MCF 10A (cell line): ENCODE measurements around the gene SIK2. TPM values are rescaled to one million over a fixed set of nuclear protein-coding genes. Genes with fewer than 3 reads are reported as not detected.

Experiments
- BruUV-seq: library from RNA; stranded (reverse); fragments of 400-500 nt; replicated peaks from 2 replicates; lab custom pipeline; 2021; lab: Mats Ljungman, UMichigan
- CTCF ChIA-PET: fragments of 300-600 bp; sonication (Branson Sonifier 250); formaldehyde crosslinking; extraction: SDS; loops from one replicate; lab custom pipeline; 2021; ENCODE audit warnings: antibody characterized with exemption, inconsistent platforms; lab: Yijun Ruan, JAX
- POLR2A ChIA-PET: fragments of 300-600, 350-650 bp; sonication (Branson Sonifier 250); formaldehyde crosslinking; extraction: SDS; loops from one replicate; lab custom pipeline; 2020; ENCODE audit warnings: antibody characterized with exemption, inconsistent platforms; lab: Yijun Ruan, JAX
- DNase-seq: peaks from one replicate; pipeline ENCODE4 v3.0.0-alpha.2; 2018; ENCODE audit not compliant: unreplicated experiment
- H3K27ac Mint-ChIP-seq: one replicate; pipeline ENCODE4 v1.8.0; 2022; ENCODE audit warnings: mild to moderate bottlenecking, low read depth, mixed read lengths; ENCODE audit not compliant: unreplicated experiment
- H3K27me3 Mint-ChIP-seq: one replicate; pipeline ENCODE4 v1.8.0; 2022; ENCODE audit warnings: mixed read lengths; ENCODE audit not compliant: insufficient read depth, unreplicated experiment
- H3K36me3 Mint-ChIP-seq: one replicate; pipeline ENCODE4 v1.8.0; 2022; ENCODE audit warnings: mild to moderate bottlenecking, moderate library complexity, mixed read lengths; ENCODE audit not compliant: insufficient read depth, unreplicated experiment
- H3K4me1 Mint-ChIP-seq: one replicate; pipeline ENCODE4 v1.8.0; 2022; ENCODE audit warnings: mixed read lengths; ENCODE audit not compliant: insufficient read depth, unreplicated experiment
- H3K4me3 Mint-ChIP-seq: one replicate; pipeline ENCODE4 v1.8.0; 2022; ENCODE audit warnings: mild to moderate bottlenecking, moderate library complexity, mixed read lengths; ENCODE audit not compliant: unreplicated experiment
- H3K9me3 Mint-ChIP-seq: one replicate; pipeline ENCODE4 v1.8.0; 2022; ENCODE audit warnings: mixed read lengths; ENCODE audit not compliant: unreplicated experiment
- intact Hi-C: fragments of 100-400 bp; cut with micrococcal nuclease; formaldehyde crosslinking; loops from 2 replicates; pipeline ENCODE4 v1.14.1; 2022
- total RNA-seq: library from RNA; stranded (reverse); gene quantifications from 2 replicates; pipeline ENCODE4 v1.2.3, GENCODE V29; 2022
- TF ChIP-seq, protein P1 (sequence below): fragments of 200-600 bp; IDR thresholded peaks from one replicate; pipeline ENCODE4 v1.8.0; 2022; ENCODE audit warnings: antibody characterized with exemption, mild to moderate bottlenecking; ENCODE audit not compliant: unreplicated experiment

SIK2 gene
- total RNA-seq, 1 experiment from 2014 or later, result 13.7 TPM

DNA sequence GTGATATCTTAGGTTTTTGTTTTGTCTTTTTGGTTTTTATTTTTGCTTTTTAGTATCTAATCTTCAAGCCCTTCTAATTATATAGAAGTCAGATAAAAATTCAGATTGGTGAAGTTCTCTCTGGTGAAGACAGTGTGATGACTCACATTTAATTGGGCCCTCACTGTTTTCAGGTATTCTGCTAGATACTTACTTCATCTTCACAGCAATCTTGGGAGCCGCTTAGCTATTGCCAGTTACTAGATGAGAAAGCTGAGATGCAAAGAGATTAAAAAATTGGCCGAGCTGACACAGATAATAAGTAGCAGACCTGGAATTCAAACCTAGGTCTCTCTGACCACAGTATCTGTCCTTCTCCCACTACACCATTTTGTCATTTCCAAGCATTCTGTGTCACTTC is 88.9 kb downstream of the SIK2 start:
- no TSS peak for BruUV-seq
- TF ChIP-seq, protein P1, sequence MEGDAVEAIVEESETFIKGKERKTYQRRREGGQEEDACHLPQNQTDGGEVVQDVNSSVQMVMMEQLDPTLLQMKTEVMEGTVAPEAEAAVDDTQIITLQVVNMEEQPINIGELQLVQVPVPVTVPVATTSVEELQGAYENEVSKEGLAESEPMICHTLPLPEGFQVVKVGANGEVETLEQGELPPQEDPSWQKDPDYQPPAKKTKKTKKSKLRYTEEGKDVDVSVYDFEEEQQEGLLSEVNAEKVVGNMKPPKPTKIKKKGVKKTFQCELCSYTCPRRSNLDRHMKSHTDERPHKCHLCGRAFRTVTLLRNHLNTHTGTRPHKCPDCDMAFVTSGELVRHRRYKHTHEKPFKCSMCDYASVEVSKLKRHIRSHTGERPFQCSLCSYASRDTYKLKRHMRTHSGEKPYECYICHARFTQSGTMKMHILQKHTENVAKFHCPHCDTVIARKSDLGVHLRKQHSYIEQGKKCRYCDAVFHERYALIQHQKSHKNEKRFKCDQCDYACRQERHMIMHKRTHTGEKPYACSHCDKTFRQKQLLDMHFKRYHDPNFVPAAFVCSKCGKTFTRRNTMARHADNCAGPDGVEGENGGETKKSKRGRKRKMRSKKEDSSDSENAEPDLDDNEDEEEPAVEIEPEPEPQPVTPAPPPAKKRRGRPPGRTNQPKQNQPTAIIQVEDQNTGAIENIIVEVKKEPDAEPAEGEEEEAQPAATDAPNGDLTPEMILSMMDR, result no peak
- Mint-ChIP-seq H3K36me3 (peaks cover 24% of the 10 kb centered on the region), H3K9me3 (no peaks in the 10 kb centered on the region), H3K4me1 (peaks cover 1% of the 10 kb centered on the region), H3K4me3 (no peak overlapping the region), H3K27me3 (no peaks in the 10 kb centered on the region), H3K27ac (no peak overlapping the region)
- ChIA-PET POLR2A (no interaction called here), CTCF (no interaction called here)
- no peak for DNase-seq
- intact Hi-C loops, result no loop called here

DNA sequence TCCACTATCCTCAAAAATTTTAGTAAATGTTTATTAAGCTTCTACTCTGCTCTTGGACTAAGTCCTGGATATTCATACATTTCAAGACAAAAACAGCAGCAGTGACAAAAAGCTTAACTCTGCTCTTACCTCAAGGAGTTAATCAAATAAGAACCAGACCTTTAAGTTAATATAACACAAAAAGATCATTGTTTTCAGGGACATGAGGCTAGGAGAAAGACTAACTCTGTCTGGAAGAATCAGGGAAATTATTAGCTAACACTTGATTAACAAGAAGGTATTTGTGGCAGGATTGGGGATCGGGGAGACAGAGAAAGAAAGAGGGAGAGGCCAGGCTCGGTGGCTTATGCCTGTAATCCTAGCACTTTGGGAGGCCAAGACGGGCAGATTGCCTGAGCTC is 89.5 kb downstream of the SIK2 start:
- Mint-ChIP-seq H3K36me3 (peaks cover 24% of the 10 kb centered on the region), H3K27me3 (no peaks in the 10 kb centered on the region), H3K9me3 (no peaks in the 10 kb centered on the region), H3K4me3 (no peak overlapping the region), H3K4me1 (peaks cover 7% of the 10 kb centered on the region), H3K27ac (no peak overlapping the region)
- ChIA-PET CTCF (interaction anchor here (0.6 to 0.9 kb wide), 2 partner anchors 85 to 87 kb away, joined by 3 to 4 read pairs; no protein-coding TSS in a partner anchor), POLR2A (no interaction called here)
- TF ChIP-seq, protein P1, result no peak
- intact Hi-C loops, result no loop called here
- DNase-seq, result no peak
- BruUV-seq, result no TSS peak

DNA sequence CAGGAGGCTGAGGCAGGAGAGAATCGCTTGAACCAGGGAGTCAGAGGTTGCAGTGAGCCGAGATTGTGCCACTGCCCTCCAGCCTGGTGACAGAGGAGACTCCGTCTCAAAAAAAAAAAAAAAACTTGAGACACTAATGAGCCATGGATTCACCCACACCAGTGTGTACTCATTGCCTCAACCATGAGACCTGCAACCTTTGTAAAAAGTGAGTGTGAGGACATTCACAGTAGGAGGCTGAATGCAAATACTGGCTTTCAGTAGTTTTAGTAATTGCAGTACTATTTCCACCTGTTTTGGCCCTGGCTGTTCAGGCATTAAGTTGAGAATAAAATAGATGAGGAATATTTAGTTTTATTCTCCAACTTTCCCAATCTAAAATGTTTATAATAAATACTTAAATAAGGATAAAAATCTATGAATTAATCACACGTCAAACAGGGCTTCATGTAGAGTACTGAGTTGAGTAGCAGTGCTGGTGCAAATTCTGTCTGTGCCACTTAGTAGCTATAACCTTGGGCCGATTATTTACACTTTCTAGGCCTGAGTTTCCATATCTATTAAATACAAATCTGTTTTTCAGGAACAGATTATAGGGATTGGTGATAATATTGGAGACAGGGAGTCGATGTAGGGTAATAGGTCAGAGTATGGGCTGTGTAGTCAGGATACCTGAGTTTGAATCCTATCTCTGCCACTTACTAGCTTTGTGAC is 91.1 kb downstream of the SIK2 start:
- CTCF ChIA-PET, result interaction anchor here (1.0 kb wide), 1 partner anchor 89 kb away, joined by 4 read pairs; no protein-coding TSS in a partner anchor
- DNase-seq, result no peak
- Mint-ChIP-seq H3K4me3 (no peak overlapping the region), H3K9me3 (no peaks in the 10 kb centered on the region), H3K4me1 (peaks cover 7% of the 10 kb centered on the region), H3K27ac (no peak overlapping the region), H3K36me3 (peaks cover 8% of the 10 kb centered on the region), H3K27me3 (no peaks in the 10 kb centered on the region)
- no TSS peak for BruUV-seq
- TF ChIP-seq, protein P1, result no peak
- POLR2A ChIA-PET, result interaction anchor here (0.6 to 0.7 kb wide), 2 partner anchors 9 to 90 kb away, joined by 3 to 4 read pairs; no protein-coding TSS in a partner anchor
- intact Hi-C loops, result no loop called here

DNA sequence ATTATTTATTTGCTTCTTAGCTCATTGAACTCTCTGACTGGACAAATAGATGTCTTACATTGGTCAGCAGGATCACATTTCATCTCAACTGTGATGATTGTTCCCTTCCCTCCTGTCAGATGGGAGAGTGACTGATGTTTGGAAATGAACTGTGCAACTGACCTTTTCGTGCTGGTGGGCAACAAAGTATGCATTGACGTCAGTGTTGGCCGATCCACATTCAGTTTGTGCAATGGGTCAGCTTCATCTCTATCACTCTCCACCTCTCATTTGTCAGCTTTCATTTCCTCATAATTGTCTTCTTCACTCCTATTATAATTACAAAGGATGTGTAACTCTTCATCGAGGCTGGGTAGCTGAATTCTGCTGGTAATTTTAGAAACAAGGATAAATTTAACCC is 92.6 kb downstream of the SIK2 start:
- no peak for DNase-seq
- no peak overlapping the region for H3K4me3 Mint-ChIP-seq
- POLR2A ChIA-PET, result interaction anchor here (1.0 kb wide), 1 partner anchor 83 kb away, joined by 4 read pairs; no protein-coding TSS in a partner anchor

More for the DNA sequence above, 92.6 kb downstream of the SIK2 start:
- CTCF ChIA-PET, result interaction anchor here (0.6 to 1.4 kb wide), 3 partner anchors 10 to 187 kb away, joined by 3 read pairs; no protein-coding TSS in a partner anchor
- peaks cover 4% of the 10 kb centered on the region for H3K36me3 Mint-ChIP-seq
- TF ChIP-seq, protein P1, result no peak
- no peaks in the 10 kb centered on the region for H3K9me3 Mint-ChIP-seq
- H3K27me3 Mint-ChIP-seq, result no peaks in the 10 kb centered on the region
- BruUV-seq, result no TSS peak
- peaks cover 13% of the 10 kb centered on the region for H3K4me1 Mint-ChIP-seq
- no peak overlapping the region for H3K27ac Mint-ChIP-seq
- intact Hi-C loops, result no loop called here
